SJSA1 (cell line): Measurements from ENCODE around the gene CDC42SE2. TPM values are rescaled to one million over a fixed set of nuclear protein-coding genes. Genes with fewer than 3 reads are reported as not detected.
A peak's percentile ranks its signal among the peaks of the same experiment; 100 is the strongest.

Source experiments
- DNase-seq, 2 experiments: peaks; one replicate each; pipeline ENCODE4 v3.0.0-alpha.2; 2015 to 2020; ENCODE audit warnings: low spot score in 2 of 2, low read depth in 1 of 2
- H3K27ac ChIP-seq: fragments of 250-450 bp; sonication (Bioruptor Pico); 2 replicates; pipeline ENCODE4 v1.5.1; 2020; ENCODE audit warnings: mild to moderate bottlenecking, moderate library complexity
- H3K27me3 ChIP-seq: fragments of 250-450 bp; sonication (Bioruptor Pico); replicated peaks from 2 replicates; pipeline ENCODE4 v1.5.1; 2020; ENCODE audit warnings: mild to moderate bottlenecking, moderate library complexity
- H3K36me3 ChIP-seq: fragments of 250-450 bp; sonication (Bioruptor Pico); 2 replicates; pipeline ENCODE4 v1.5.1; 2020; ENCODE audit warnings: mild to moderate bottlenecking
- H3K4me1 ChIP-seq: fragments of 250-450 bp; sonication (Bioruptor Pico); replicated peaks from 2 replicates; pipeline ENCODE4 v1.6.1; 2021; ENCODE audit warnings: mild to moderate bottlenecking
- H3K4me3 ChIP-seq: fragments of 250-450 bp; sonication (Bioruptor Pico); 2 replicates; pipeline ENCODE4 v1.5.1; 2020; ENCODE audit warnings: mild to moderate bottlenecking
- H3K9me3 ChIP-seq: fragments of 250-450 bp; sonication (Bioruptor Pico); replicated peaks from 2 replicates; pipeline ENCODE4 v1.5.1; 2020; ENCODE audit warnings: mild to moderate bottlenecking
- total RNA-seq: library from RNA; depleted of rRNA; stranded (reverse); fragments of >200 nt; shearing (Covaris generic); gene quantifications from 2 replicates; pipeline ENCODE4 v1.2.3, GENCODE V29; 2014; rRNA removed

Gene CDC42SE2
- total RNA-seq, 1 experiment from 2014 or later: 66.2 TPM

GRCh38 chr5:131419877-131420276 is 156.0 kb downstream of the CDC42SE2 start:
- H3K4me3 ChIP-seq: no peak overlapping the region
- H3K9me3 ChIP-seq: no peaks in the 10 kb centered on the region
- no peaks in the 10 kb centered on the region for H3K27me3 ChIP-seq
- no peaks in the 10 kb centered on the region for H3K4me1 ChIP-seq
- H3K36me3 ChIP-seq: peaks cover 7% of the 10 kb centered on the region; the same call in 1 of the 2 replicates
- no peak overlapping the region for H3K27ac ChIP-seq
- no peak for DNase-seq

DNA sequence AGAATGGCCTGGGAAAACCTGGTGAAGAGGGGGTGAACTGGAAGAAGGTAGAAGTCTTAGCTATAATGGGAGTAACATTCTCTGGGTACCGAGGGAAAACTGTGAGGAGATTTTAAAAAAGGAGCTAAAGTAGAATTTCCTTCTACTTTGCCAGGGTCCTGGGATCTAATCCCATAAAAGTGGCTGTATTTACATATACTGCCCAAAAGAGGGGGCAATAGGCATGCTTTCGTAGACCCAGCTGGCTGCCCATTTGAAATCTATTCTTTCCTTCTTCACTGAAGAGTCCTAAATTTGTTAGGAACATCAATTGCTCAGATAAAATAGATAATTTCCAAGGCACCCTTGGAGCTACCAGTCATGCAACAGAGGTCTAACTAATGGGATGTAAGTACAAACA is 159.2 kb downstream of the CDC42SE2 start:
- Histone ChIP-seq H3K36me3 (peaks cover 28% of the 10 kb centered on the region), H3K27me3 (no peaks in the 10 kb centered on the region), H3K9me3 (no peaks in the 10 kb centered on the region), H3K4me3 (no peak overlapping the region), H3K4me1 (no peaks in the 10 kb centered on the region), H3K27ac (no peak overlapping the region)
- peak in 1 of 2 experiments; percentile 21 for DNase-seq

- Histone ChIP-seq H3K4me3 (no peak overlapping the region), H3K9me3 (no peaks in the 10 kb centered on the region), H3K27me3 (no peaks in the 10 kb centered on the region), H3K27ac (no peak overlapping the region), H3K4me1 (no peaks in the 10 kb centered on the region), H3K36me3 (peaks cover 53% of the 10 kb centered on the region)
- no peak for DNase-seq
Measured at GRCh38 chr5:131426011-131426410, 162.2 kb downstream of the CDC42SE2 start.

GRCh38 chr5:131430794-131431193 is 166.9 kb downstream of the CDC42SE2 start:
- no peaks in the 10 kb centered on the region for H3K4me1 ChIP-seq
- H3K9me3 ChIP-seq: no peaks in the 10 kb centered on the region
- peaks cover 76% of the 10 kb centered on the region for H3K36me3 ChIP-seq
- H3K27me3 ChIP-seq: no peaks in the 10 kb centered on the region
- no peak overlapping the region for H3K4me3 ChIP-seq
- no peak overlapping the region for H3K27ac ChIP-seq
- no peak for DNase-seq

GRCh38 chr5:131431794-131432193 is 167.9 kb downstream of the CDC42SE2 start:
- Histone ChIP-seq H3K9me3 (no peaks in the 10 kb centered on the region), H3K36me3 (peaks cover 76% of the 10 kb centered on the region), H3K27ac (no peak overlapping the region), H3K4me1 (no peaks in the 10 kb centered on the region), H3K4me3 (no peak overlapping the region), H3K27me3 (no peaks in the 10 kb centered on the region)
- no peak for DNase-seq

- no peak for DNase-seq
- Histone ChIP-seq H3K36me3 (peaks cover 72% of the 10 kb centered on the region), H3K9me3 (no peaks in the 10 kb centered on the region), H3K27ac (no peak overlapping the region), H3K4me3 (no peak overlapping the region), H3K4me1 (no peaks in the 10 kb centered on the region), H3K27me3 (no peaks in the 10 kb centered on the region)
Measured at GRCh38 chr5:131433109-131433508, 169.3 kb downstream of the CDC42SE2 start.

DNA sequence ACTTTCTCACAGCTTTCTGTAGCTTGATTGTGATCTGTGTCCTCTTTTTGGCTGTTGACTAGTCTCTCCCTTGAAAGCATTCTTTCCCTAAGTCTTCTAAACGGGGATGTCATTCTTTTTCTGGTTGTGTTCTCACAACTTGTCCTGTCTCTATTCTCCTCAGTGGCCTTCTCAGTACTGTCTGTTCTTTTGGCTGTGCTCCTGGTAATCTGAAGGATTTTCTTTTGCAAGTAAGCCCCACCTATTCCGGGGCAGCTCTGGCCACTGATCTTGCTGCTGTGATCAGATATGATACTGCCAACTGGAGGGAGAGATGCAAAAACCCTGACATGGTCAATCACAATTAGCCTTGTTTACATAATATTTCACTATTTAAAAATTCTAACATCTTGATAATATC is 172.2 kb downstream of the CDC42SE2 start:
- Histone ChIP-seq H3K36me3 (peaks cover 72% of the 10 kb centered on the region), H3K9me3 (no peaks in the 10 kb centered on the region)
- no peak for DNase-seq

GRCh38 chr5:131441184-131441583 is 177.3 kb downstream of the CDC42SE2 start:
- Histone ChIP-seq H3K27me3 (no peaks in the 10 kb centered on the region), H3K4me3 (no peak overlapping the region), H3K4me1 (no peaks in the 10 kb centered on the region), H3K36me3 (peaks cover 42% of the 10 kb centered on the region), H3K9me3 (no peaks in the 10 kb centered on the region), H3K27ac (no peak overlapping the region)
- no peak for DNase-seq

More for the DNA sequence above, 172.2 kb downstream of the CDC42SE2 start:
- Histone ChIP-seq H3K4me1 (no peaks in the 10 kb centered on the region), H3K27me3 (no peaks in the 10 kb centered on the region), H3K4me3 (no peak overlapping the region), H3K27ac (no peak overlapping the region)

Other genes starting within 250 kb of the CDC42SE2 start
- 517 and 555 TPM in 2 replicates for gene HINT1, start 98.8 kb upstream of the CDC42SE2 start, total RNA-seq
- gene LYRM7, start 93.1 kb upstream of the CDC42SE2 start, total RNA-seq: 33.1 and 127 TPM in 2 replicates